NB4 (cell line): ENCODE measurements around the gene DRC7.

Source experiments
- DNase-seq: peaks from one replicate; pipeline ENCODE4 v3.0.0; 2010; ENCODE audit warnings: low read depth
- H3K4me3 ChIP-seq: one replicate; pipeline ENCODE4 v1.5.1; 2011; ENCODE audit warnings: mild to moderate bottlenecking, low read depth, low read length, moderate library complexity
- CTCF ChIP-seq: IDR thresholded peaks from one replicate; pipeline ENCODE4 v1.5.1; 2012; ENCODE audit warnings: low read depth, low read length
- MYC ChIP-seq: IDR thresholded peaks from 2 replicates; pipeline ENCODE4 v1.6.1; 2011; ENCODE audit warnings: low read depth, low read length
- POLR2A ChIP-seq: IDR thresholded peaks from 2 replicates; pipeline ENCODE4 v1.6.1; 2011; ENCODE audit warnings: mild to moderate bottlenecking; ENCODE audit not compliant: insufficient read length; ENCODE audit errors: extremely low read depth
- TF ChIP-seq, protein P1 (sequence below): IDR thresholded peaks from 2 replicates; pipeline ENCODE4 v1.6.1; 2011; ENCODE audit warnings: low read depth, low read length

DRC7 gene

DNA sequence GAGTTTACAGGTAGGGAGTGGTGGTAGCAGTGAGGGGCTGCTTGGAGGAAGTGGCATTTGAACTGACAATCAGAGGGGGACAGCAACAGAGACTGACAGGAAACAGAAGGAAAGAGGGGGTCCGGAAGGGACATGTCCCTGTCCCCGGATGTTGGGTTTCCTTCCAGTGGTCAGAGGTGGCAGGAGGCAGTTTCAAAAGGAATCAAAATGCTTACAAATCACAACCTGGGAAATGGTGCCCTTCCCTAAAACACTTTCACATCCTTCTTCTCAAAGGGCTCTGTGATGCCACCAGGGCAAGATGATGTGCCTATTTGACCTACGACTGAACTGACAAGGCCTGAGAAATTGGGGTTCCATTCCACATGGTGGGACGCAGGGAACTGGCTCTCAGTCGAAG lies 46.5 kb upstream of the DRC7 start:
- DNase-seq, result no peak
- H3K4me3 ChIP-seq, result no peak overlapping the region
- TF ChIP-seq POLR2A (no peak), CTCF (no peak), MYC (no peak)
- TF ChIP-seq, protein P1, sequence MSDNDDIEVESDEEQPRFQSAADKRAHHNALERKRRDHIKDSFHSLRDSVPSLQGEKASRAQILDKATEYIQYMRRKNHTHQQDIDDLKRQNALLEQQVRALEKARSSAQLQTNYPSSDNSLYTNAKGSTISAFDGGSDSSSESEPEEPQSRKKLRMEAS, result no peak

DNA sequence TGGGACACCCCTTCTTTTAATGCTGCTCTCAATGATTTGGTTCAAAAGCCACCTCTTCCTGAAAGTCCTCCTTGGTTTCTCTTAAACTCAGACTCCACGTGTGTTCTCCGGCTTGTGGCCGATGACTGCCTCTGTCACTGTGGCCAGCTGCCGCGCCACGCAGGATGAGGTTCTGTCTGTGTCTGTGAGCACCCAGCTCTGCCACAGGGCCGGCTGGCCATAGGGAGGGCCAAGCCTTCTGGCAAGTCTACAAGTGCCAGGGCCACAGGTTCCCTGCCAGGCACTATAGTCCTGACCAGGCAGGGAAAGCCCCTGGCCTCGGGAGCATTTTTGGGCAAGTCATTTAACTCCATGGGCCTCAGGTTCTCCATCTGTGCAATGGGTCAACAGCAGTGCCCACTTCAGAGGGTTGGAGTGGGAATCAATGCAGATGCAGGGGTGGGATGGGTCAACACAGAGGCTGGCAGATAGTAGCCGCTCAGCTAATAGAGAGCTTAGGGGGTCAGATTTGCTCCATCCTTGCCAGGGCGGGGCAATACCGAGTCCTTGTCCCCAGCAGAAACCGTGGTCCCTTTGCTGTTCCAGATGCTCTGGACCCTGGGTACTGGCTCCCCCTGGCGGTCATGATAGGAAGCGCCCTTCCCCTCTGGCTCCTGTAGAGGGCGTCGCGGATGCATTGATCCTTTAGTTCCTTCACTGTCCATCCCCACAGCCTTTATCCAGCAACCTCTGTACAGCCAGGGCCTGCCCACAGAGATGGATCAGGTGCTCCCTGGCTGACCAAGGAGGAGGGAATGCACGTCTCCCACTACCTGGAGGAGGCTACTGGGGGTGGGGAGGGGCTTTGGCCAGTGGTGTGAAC lies 45.8 kb upstream of the DRC7 start:
- peak; percentile 90 for DNase-seq
- no peak overlapping the region for H3K4me3 ChIP-seq
- TF ChIP-seq MYC (peak; percentile 57; the same call in 1 of the 2 replicates), POLR2A (no peak), CTCF (peak; percentile 100)
- TF ChIP-seq, protein P1, result peak; percentile 66

GRCh38 chr16:57649443-57649751 lies 45.2 kb upstream of the DRC7 start:
- DNase-seq, result no peak
- no peak overlapping the region for H3K4me3 ChIP-seq

DNA sequence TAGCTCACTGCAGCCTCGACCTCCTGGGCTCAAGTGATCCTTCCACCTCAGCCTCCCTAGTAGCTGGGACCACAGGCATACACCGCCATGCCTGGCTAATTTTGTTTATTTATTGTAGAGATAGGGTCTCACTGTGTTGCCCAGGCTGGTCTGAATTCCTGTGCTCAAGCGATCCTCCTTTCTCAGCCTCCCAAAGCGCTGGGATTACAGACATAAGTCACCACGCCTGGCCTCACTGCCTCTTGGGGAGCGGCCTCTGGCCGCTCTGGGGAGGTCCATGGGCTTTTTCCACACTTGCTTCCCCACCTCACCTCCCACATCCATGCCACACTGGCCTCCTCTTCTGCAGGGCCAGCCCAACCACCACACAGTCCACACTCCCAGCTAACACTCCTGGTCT lies 44.8 kb upstream of the DRC7 start:
- H3K4me3 ChIP-seq, result no peak overlapping the region
- no peak for DNase-seq
- TF ChIP-seq, protein P1, result no peak
- TF ChIP-seq POLR2A, result no peak

More at GRCh38 chr16:57649443-57649751, 45.2 kb upstream of the DRC7 start:
- TF ChIP-seq, protein P1, result no peak

DNA sequence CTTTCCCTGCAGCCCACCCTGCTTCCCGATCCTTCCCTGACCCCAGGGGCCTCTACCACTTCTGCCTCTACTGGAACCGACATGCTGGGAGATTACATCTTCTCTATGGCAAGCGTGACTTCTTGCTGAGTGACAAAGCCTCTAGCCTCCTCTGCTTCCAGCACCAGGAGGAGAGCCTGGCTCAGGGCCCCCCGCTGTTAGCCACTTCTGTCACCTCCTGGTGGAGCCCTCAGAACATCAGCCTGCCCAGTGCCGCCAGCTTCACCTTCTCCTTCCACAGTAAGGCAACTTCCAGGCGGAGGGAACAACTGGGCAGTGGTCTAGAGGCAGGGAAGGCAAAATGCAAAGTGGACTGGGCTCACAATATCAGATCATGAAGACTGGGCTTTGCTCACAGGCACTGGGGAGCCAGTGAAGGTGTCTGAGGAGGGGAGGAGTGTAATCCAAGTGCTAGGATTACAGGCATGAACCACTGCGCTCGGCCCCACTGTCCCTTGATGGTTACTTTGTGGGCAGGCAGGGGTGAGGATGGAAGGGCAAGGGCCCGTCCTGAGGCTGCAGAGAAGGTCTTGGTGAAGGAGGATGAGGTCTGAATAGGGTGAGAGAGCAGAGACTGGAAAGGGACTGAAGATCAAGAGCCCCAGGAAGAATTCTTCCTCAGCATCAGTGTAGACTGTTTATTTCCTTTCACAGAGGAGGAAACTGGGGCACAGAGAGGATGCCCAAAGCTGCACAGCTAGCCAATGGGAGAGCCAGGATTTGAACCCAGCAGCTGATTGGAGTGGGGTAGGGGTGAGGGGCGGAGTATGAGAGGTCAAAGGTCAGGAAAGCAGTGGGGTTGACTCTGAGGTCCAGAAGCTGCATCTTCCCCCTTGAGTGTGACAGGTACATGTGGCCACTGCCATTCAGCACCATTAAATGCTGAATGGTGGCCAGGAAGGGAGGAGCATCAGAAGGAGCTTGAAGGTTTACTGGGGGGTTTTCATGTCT lies 43.0 kb upstream of the DRC7 start:
- no peak overlapping the region for H3K4me3 ChIP-seq
- TF ChIP-seq, protein P1, result no peak
- TF ChIP-seq CTCF (no peak), MYC (no peak; the same call in 1 of the 2 replicates), POLR2A (no peak)
- peak; percentile 60 for DNase-seq

GRCh38 chr16:57652695-57653471 lies 41.7 kb upstream of the DRC7 start:
- TF ChIP-seq MYC (no peak), CTCF (no peak), POLR2A (no peak)
- TF ChIP-seq, protein P1, result no peak
- DNase-seq, result no peak
- no peak overlapping the region for H3K4me3 ChIP-seq
